ENCODE results near the gene BCKDHA. TPM values are rescaled to one million over a fixed set of nuclear protein-coding genes. Genes with fewer than 3 reads are reported as not detected.
"Not testable (repeated sequence)": the region's sequence is repeated elsewhere in the genome, so short reads cannot be mapped to it uniquely, and the experiment has no call there.

The BCKDHA gene
- total RNA-seq, 2 donors from 2014 or later: 18.4 to 21.6 TPM

DNA sequence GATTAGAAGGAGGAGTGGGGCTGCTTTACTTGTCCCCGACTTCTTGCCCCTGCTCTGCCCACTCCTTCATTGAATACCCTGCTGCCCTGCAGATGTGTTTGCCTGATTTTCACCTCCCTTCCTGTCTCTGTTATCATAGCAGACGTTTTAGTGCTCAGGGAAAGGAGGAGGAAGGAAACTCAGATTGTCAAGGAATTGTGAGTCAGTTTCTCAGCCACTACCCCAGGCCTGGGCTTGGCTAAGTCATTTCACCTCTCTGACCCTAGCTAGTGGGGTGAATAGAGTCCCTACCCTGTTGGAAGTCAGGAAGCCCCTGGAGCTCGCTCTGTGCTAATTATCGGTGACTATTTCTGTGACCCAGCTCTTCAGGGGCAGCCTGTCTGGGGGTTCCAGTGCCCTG, 3.9 kb downstream of the BCKDHA start:
- Mint-ChIP-seq H3K4me1 (ENCODE audit: low read depth) (peaks cover 32% of the 10 kb centered on the region), H3K36me3 (ENCODE audit: insufficient read depth in 2 of 2) (no peaks in the 10 kb centered on the region), H3K27me3 (ENCODE audit: low read depth) (no peaks in the 10 kb centered on the region), H3K27ac (no peak overlapping the region), H3K4me3 (no peak overlapping the region), H3K9me3 (no peaks in the 10 kb centered on the region)
- DNase-seq (no peak), ATAC-seq (replicated peaks in 1 of 2) (no peak)

GRCh38 chr19:41402010-41402409, 4.4 kb downstream of the BCKDHA start:
- no peak overlapping the region for H3K4me3 Mint-ChIP-seq
- no peak overlapping the region for H3K27ac Mint-ChIP-seq
- H3K27me3 Mint-ChIP-seq (ENCODE audit: low read depth): no peaks in the 10 kb centered on the region
- H3K4me1 Mint-ChIP-seq (ENCODE audit: low read depth): peaks cover 29% of the 10 kb centered on the region
- no peak for DNase-seq
- no peaks in the 10 kb centered on the region for H3K36me3 Mint-ChIP-seq (ENCODE audit: insufficient read depth in 2 of 2)
- ATAC-seq (replicated peaks in 1 of 2): no peak
- H3K9me3 Mint-ChIP-seq: no peaks in the 10 kb centered on the region

DNA sequence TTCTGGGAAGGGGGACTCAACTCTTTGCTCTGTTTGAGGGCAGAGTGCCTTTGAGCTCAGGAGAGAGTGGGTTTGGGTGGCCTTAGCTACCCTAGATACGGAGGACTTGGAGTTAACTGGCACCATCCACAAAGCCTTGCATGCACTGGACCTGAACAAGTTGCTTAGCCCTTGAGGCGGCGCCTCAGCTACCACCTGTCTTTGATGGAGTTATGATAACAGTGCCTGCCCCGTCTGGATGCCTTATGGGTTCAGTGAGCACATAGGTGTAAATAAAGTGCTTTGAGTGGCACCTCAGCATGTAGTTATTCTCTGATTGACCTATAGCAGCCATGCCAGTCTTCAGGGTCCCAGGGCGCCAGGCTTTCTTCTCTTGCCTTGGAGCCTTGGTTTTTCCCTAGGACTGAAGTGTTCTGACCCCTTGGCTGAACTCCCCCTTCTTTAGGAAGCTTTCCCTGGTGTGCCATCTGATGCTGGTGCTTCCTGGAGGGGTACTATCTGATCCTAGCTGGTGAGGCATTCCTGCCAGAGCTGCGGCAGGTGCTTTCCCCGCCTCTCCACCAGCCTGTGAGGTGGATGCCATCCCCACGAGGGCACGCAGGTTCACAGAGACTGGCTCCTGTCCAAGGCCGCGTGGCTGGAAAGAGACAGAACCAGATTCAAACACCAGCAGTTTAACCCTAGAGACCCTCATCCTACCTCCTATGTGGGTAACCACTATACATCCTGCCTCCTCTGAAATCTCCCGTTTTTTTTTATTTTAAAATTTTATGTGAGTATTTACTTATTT, 5.8 kb downstream of the BCKDHA start:
- Mint-ChIP-seq H3K36me3 (ENCODE audit: insufficient read depth in 2 of 2) (no peaks in the 10 kb centered on the region), H3K27me3 (ENCODE audit: low read depth) (no peaks in the 10 kb centered on the region), H3K4me3 (no peak overlapping the region), H3K9me3 (no peaks in the 10 kb centered on the region), H3K27ac (no peak overlapping the region), H3K4me1 (ENCODE audit: low read depth) (peaks cover 22% of the 10 kb centered on the region)
- ATAC-seq (replicated peaks in 1 of 2): no peak
- DNase-seq: no peak

DNA sequence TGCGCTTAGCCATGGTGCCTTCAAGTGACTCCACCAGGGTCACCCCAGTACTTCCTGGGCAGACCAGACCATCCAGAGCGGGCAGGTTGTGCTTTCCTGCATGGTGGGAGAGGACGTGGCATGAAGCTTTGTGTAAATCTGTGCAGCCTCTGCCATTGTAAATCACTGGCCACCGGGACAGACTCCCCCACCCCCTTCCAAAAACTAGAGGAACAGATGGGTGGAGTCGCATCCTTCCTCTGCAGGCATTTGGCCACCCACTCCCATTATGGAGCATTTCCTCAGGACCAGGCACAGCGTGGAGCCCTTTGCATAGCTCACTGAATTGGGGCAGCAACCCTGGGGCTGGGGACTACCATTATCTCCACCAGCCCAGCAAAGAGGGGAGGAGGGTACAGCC, 8.2 kb downstream of the BCKDHA start:
- Mint-ChIP-seq H3K4me3 (no peak overlapping the region), H3K27me3 (ENCODE audit: low read depth) (no peaks in the 10 kb centered on the region)

GRCh38 chr19:41407271-41407670, 9.7 kb downstream of the BCKDHA start:
- H3K36me3 Mint-ChIP-seq (ENCODE audit: insufficient read depth in 2 of 2): no peaks in the 10 kb centered on the region
- DNase-seq: no peak

More for the DNA sequence above, 8.2 kb downstream of the BCKDHA start:
- no peaks in the 10 kb centered on the region for H3K36me3 Mint-ChIP-seq (ENCODE audit: insufficient read depth in 2 of 2)
- H3K4me1 Mint-ChIP-seq (ENCODE audit: low read depth): peaks cover 22% of the 10 kb centered on the region
- no peak overlapping the region for H3K27ac Mint-ChIP-seq
- DNase-seq (no peak), ATAC-seq (replicated peaks in 1 of 2) (no peak)
- H3K9me3 Mint-ChIP-seq: no peaks in the 10 kb centered on the region

GRCh38 chr19:41408256-41408655, 10.6 kb downstream of the BCKDHA start:
- DNase-seq (no peak), ATAC-seq (replicated peaks in 1 of 2) (no peak)
- H3K4me3 Mint-ChIP-seq: no peak overlapping the region
- H3K4me1 Mint-ChIP-seq (ENCODE audit: low read depth): peaks cover 10% of the 10 kb centered on the region
- no peaks in the 10 kb centered on the region for H3K36me3 Mint-ChIP-seq (ENCODE audit: insufficient read depth in 2 of 2)
- H3K9me3 Mint-ChIP-seq: no peaks in the 10 kb centered on the region
- no peak overlapping the region for H3K27ac Mint-ChIP-seq
- no peaks in the 10 kb centered on the region for H3K27me3 Mint-ChIP-seq (ENCODE audit: low read depth)

More at GRCh38 chr19:41407271-41407670, 9.7 kb downstream of the BCKDHA start:
- Mint-ChIP-seq H3K27me3 (ENCODE audit: low read depth) (no peaks in the 10 kb centered on the region), H3K4me1 (ENCODE audit: low read depth) (peaks cover 15% of the 10 kb centered on the region), H3K27ac (no peak overlapping the region), H3K9me3 (no peaks in the 10 kb centered on the region), H3K4me3 (no peak overlapping the region)
- no peak for ATAC-seq (replicated peaks in 1 of 2)

DNA sequence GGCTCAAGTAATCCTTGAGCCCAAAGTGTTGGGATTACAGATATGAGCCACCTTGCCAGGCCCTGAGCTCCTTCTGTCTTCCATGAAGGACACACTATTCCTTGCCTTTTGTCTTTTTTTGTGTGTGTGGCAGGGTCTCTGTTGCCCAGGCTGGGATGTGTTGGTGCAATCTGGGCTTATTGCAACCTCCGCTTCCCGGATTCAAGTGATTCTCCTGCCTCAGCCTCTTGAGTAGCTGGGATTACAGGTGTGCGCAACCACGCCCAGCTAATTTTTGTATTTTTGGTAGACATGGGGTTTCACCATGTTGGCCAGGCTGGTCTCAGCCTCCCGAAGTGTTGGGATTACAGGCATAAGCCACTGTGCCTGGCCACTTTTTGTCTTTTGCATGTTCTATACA, 11.2 kb downstream of the BCKDHA start:
- ATAC-seq (replicated peaks in 1 of 2); H3K27ac Mint-ChIP-seq; H3K36me3 Mint-ChIP-seq (ENCODE audit: insufficient read depth in 2 of 2); H3K9me3 Mint-ChIP-seq; H3K27me3 Mint-ChIP-seq (ENCODE audit: low read depth); DNase-seq; H3K4me3 Mint-ChIP-seq: not testable (repeated sequence)
- H3K4me1 Mint-ChIP-seq (ENCODE audit: low read depth): peaks cover 10% of the 10 kb centered on the region

DNA sequence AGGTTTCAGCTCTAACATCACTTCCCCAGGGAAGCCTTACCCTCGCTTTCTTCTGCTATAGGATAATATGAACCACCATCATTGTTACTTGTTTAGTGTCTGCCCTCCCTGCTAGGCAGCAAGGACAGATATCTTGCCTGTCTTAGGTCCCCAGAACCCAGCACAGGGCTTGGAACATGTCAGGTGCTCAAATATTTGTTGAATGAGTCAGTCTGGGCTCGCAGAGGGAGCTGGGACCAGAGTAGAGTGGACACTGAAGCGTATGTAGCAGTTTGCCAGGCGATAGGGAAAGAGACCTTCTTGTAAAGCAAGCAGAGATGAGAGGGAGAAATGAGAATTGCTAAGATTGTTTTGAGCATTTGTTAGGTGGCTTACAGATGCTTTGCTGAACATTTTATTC, 11.7 kb downstream of the BCKDHA start:
- Mint-ChIP-seq H3K27ac (no peak overlapping the region), H3K36me3 (ENCODE audit: insufficient read depth in 2 of 2) (peaks cover 0 to 2% of the 10 kb centered on the region in 2 donors), H3K4me3 (no peak overlapping the region), H3K4me1 (ENCODE audit: low read depth) (peaks cover 10% of the 10 kb centered on the region), H3K27me3 (ENCODE audit: low read depth) (no peaks in the 10 kb centered on the region), H3K9me3 (no peaks in the 10 kb centered on the region)
- ATAC-seq (replicated peaks in 1 of 2) (no peak), DNase-seq (no peak)

DNA sequence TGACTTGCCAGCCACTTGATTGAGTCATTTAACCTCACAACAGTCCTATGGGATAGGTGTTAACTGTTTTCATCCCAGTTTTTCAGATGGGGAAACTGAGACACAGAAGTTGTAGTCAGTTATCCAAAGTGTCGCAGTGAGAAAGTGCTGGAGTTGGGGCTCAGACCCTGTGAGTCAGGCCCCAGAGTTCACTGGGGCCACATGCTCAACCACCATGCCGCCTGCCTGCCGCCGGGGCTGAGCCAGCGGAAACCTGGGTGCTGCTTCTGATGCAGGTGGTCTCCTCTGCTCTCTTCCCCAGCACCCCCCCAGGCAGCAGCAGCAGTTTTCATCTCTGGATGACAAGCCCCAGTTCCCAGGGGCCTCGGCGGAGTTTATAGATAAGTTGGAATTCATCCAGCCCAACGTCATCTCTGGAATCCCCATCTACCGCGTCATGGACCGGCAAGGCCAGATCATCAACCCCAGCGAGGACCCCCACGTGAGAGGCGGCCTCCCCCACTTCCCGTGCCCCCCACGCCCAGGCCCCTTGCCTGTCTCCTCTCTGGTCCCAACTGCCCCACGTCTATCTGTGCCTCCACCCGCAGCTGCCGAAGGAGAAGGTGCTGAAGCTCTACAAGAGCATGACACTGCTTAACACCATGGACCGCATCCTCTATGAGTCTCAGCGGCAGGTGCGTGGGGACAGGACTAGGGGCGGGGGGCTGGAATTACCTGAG, 12.9 kb downstream of the BCKDHA start:
- H3K4me3 Mint-ChIP-seq: no peak overlapping the region
- H3K27me3 Mint-ChIP-seq (ENCODE audit: low read depth): no peaks in the 10 kb centered on the region
- ATAC-seq (replicated peaks in 1 of 2) (no peak), DNase-seq (no peak)
- H3K27ac Mint-ChIP-seq: no peak overlapping the region
- peaks cover 0 to 6% of the 10 kb centered on the region in 2 donors for H3K36me3 Mint-ChIP-seq (ENCODE audit: insufficient read depth in 2 of 2)
- H3K4me1 Mint-ChIP-seq (ENCODE audit: low read depth): peaks cover 10% of the 10 kb centered on the region
- H3K9me3 Mint-ChIP-seq: no peaks in the 10 kb centered on the region

GRCh38 chr19:41411100-41411967, 13.7 kb downstream of the BCKDHA start:
- Mint-ChIP-seq H3K27me3 (ENCODE audit: low read depth) (no peaks in the 10 kb centered on the region), H3K4me3 (no peak overlapping the region), H3K4me1 (ENCODE audit: low read depth) (peaks cover 10% of the 10 kb centered on the region), H3K9me3 (no peaks in the 10 kb centered on the region), H3K27ac (no peak overlapping the region), H3K36me3 (ENCODE audit: insufficient read depth in 2 of 2) (peaks cover 0 to 6% of the 10 kb centered on the region in 2 donors)
- ATAC-seq (replicated peaks in 1 of 2): no peak
- DNase-seq: no peak

GRCh38 chr19:41411968-41412265, 14.3 kb downstream of the BCKDHA start:
- Mint-ChIP-seq H3K27me3 (ENCODE audit: low read depth) (no peaks in the 10 kb centered on the region), H3K36me3 (ENCODE audit: insufficient read depth in 2 of 2) (peaks cover 0 to 6% of the 10 kb centered on the region in 2 donors), H3K27ac (no peak overlapping the region)

GRCh38 chr19:41412953-41413352, 15.3 kb downstream of the BCKDHA start:
- H3K4me1 Mint-ChIP-seq (ENCODE audit: low read depth): peaks cover 10% of the 10 kb centered on the region
- H3K27ac Mint-ChIP-seq: no peak overlapping the region
- no peak overlapping the region for H3K4me3 Mint-ChIP-seq
- H3K27me3 Mint-ChIP-seq (ENCODE audit: low read depth): no peaks in the 10 kb centered on the region
- DNase-seq (no peak), ATAC-seq (replicated peaks in 1 of 2) (no peak)
- H3K9me3 Mint-ChIP-seq: no peaks in the 10 kb centered on the region
- H3K36me3 Mint-ChIP-seq (ENCODE audit: insufficient read depth in 2 of 2): peaks cover 0 to 7% of the 10 kb centered on the region in 2 donors

More at GRCh38 chr19:41411968-41412265, 14.3 kb downstream of the BCKDHA start:
- no peak overlapping the region for H3K4me3 Mint-ChIP-seq
- no peaks in the 10 kb centered on the region for H3K9me3 Mint-ChIP-seq
- peaks cover 10% of the 10 kb centered on the region for H3K4me1 Mint-ChIP-seq (ENCODE audit: low read depth)
- DNase-seq (no peak), ATAC-seq (replicated peaks in 1 of 2) (no peak)

- Mint-ChIP-seq H3K4me3 (no peak overlapping the region), H3K9me3 (no peaks in the 10 kb centered on the region), H3K4me1 (ENCODE audit: low read depth) (peaks cover 10% of the 10 kb centered on the region), H3K36me3 (ENCODE audit: insufficient read depth in 2 of 2) (peaks cover 0 to 7% of the 10 kb centered on the region in 2 donors), H3K27ac (no peak overlapping the region), H3K27me3 (ENCODE audit: low read depth) (no peaks in the 10 kb centered on the region)
- DNase-seq: no peak
- ATAC-seq (replicated peaks in 1 of 2): no peak
Observed at GRCh38 chr19:41413947-41414346, 16.3 kb downstream of the BCKDHA start.
